Measurements from ENCODE around the gene AOPEP. TPM values are rescaled to one million over a fixed set of nuclear protein-coding genes. Genes with fewer than 3 reads are reported as not detected.

AOPEP gene
- polyA plus RNA-seq, 1 experiment = 40.0 TPM

DNA sequence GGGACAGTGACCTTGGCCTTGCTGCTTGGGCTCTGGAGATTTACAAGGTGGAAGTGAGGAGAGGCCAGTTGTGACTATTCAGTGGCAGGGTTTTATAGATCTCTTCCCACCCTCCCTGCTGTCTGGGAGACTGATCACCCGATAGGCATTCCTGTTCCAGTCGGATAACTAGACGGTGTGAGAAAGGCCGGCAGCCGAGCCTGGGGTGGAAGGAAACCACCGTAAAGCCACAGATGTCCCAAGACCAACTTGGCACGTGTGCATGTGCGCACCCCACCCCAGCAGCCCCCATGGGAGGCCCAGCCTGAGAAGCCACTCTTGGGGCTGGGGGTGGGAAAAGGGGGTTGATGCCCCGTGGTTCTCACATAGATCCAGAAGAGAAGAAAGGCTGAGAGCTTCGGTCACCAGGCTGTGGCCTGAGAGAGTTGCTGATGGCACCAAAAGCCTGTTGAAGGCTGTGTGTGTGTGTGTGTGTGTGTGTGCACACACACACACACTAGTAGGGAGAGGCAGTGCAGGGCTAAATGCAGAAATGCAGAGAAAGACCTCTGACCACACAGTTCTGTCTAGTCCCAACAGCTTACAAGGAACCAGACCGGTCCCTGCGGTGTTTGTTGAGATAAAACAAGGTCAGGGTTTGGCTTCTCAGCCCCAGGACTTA lies 365.2 kb downstream of the AOPEP start:
- ChIA-PET POLR2A (interaction anchor here (1.2 kb wide), 1 partner anchor 188 kb away, joined by 9 read pairs; no protein-coding TSS in a partner anchor), CTCF (interaction anchor here (1.2 kb wide), 1 partner anchor 40 kb away, joined by 4 read pairs; no protein-coding TSS in a partner anchor)
- peaks cover 6% of the 10 kb centered on the region; the same call in 1 of the 2 replicates for H3K9me3 ChIP-seq (ENCODE audit: control insufficient read depth, insufficient read depth, low read length)
- no peak overlapping the region for H3K4me3 ChIP-seq (ENCODE audit: low read depth, low read length)
- no peaks in the 10 kb centered on the region for H3K27me3 ChIP-seq (ENCODE audit: control insufficient read depth, insufficient read depth, low read length)
- TF ChIP-seq, protein P1, sequence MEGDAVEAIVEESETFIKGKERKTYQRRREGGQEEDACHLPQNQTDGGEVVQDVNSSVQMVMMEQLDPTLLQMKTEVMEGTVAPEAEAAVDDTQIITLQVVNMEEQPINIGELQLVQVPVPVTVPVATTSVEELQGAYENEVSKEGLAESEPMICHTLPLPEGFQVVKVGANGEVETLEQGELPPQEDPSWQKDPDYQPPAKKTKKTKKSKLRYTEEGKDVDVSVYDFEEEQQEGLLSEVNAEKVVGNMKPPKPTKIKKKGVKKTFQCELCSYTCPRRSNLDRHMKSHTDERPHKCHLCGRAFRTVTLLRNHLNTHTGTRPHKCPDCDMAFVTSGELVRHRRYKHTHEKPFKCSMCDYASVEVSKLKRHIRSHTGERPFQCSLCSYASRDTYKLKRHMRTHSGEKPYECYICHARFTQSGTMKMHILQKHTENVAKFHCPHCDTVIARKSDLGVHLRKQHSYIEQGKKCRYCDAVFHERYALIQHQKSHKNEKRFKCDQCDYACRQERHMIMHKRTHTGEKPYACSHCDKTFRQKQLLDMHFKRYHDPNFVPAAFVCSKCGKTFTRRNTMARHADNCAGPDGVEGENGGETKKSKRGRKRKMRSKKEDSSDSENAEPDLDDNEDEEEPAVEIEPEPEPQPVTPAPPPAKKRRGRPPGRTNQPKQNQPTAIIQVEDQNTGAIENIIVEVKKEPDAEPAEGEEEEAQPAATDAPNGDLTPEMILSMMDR (IDR thresholded peaks at IDR 0.05; ENCODE audit: low read depth, low read length) = no peak
- H3K27ac ChIP-seq (ENCODE audit: low read depth, low read length) = peak overlapping the region; percentile 47
- DNase-seq (ENCODE audit: low read depth, low spot score) = no peak

DNA sequence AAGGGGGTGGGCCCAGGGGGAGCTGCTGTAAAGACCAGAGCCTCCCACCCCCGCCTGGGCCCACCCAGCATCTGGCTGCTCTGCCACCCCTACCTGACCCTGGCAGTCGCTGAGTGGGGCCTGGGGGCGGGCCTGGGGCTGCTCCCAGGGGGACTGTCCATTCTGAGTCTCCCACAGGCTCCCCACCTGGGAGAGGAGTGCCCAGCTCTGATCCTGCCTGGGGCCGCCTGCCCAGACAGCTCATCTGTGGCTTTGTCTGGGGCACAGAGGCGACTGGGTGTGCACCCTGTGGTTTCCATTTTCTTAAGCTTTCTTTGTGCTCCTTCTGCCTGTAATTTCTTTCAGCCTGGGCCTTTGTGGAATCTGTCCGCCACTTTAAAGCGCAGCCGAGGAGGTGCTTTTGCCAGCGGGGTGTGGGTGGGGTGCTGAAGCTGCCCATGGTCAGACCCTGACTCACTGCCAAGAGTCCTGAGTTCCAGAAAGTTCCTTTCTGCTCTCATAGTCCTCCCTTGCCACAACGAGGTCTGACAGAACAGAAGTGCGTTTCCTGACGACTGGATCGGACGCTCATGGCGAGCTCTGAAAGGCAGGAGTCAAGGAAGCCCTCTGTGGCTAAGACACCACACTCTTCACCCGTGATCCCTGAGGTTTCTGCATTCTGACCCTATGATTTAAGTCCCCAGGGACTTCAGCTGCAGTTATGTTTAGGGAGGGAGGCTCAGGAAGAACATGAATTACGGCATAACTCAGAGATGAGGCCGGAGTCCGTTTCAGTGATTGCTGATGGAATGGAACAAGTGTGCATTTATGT lies 366.0 kb downstream of the AOPEP start:
- DNase-seq (ENCODE audit: low read depth, low spot score) = no peak
- POLR2A ChIA-PET = interaction anchor here (1.2 kb wide), 1 partner anchor 189 kb away, joined by 9 read pairs; no protein-coding TSS in a partner anchor
- Histone ChIP-seq H3K27ac (ENCODE audit: low read depth, low read length) (peak overlapping the region; percentile 47), H3K4me3 (ENCODE audit: low read depth, low read length) (no peak overlapping the region), H3K27me3 (ENCODE audit: control insufficient read depth, insufficient read depth, low read length) (no peaks in the 10 kb centered on the region), H3K9me3 (ENCODE audit: control insufficient read depth, insufficient read depth, low read length) (peaks cover 8% of the 10 kb centered on the region; the same call in 1 of the 2 replicates)
- TF ChIP-seq, protein P1 (IDR thresholded peaks at IDR 0.05; ENCODE audit: low read depth, low read length) = no peak
- CTCF ChIA-PET = interaction anchor here (1.0 to 1.2 kb wide), 2 partner anchors 9 to 39 kb away, joined by 3 to 4 read pairs; no protein-coding TSS in a partner anchor

DNA sequence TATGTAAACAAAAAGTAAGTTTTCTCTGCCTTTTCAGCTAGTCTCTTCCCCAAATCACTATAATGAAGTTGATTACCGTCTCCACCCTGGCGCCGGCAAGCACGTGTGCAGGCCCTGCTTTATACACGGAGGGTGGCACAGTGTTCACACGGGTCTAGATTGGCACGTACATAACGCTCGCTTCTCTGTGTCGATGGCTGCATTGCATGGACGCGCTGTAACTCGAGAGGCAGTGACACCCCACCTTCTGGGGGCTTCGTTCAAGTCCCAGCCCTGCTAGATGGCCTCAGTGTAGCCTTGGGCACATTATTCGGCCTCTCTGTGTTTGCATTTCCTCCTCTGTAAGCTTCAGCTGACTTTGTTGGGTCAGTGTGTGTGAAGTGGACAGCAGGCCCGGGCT lies 367.1 kb downstream of the AOPEP start:
- TF ChIP-seq, protein P1 (IDR thresholded peaks at IDR 0.05; ENCODE audit: low read depth, low read length) = no peak
- no peaks in the 10 kb centered on the region for H3K27me3 ChIP-seq (ENCODE audit: control insufficient read depth, insufficient read depth, low read length)
- DNase-seq (ENCODE audit: low read depth, low spot score) = no peak
- CTCF ChIA-PET = interaction anchor here (1.0 kb wide), 1 partner anchor 8 kb away, joined by 3 read pairs; no protein-coding TSS in a partner anchor
- POLR2A ChIA-PET = interaction anchor here (0.6 kb wide), 1 partner anchor 1358 kb away, joined by 12 read pairs; no protein-coding TSS in a partner anchor
- H3K27ac ChIP-seq (ENCODE audit: low read depth, low read length) = no peak overlapping the region
- H3K9me3 ChIP-seq (ENCODE audit: control insufficient read depth, insufficient read depth, low read length) = peaks cover 10% of the 10 kb centered on the region; the same call in 1 of the 2 replicates
- H3K4me3 ChIP-seq (ENCODE audit: low read depth, low read length) = no peak overlapping the region

DNA sequence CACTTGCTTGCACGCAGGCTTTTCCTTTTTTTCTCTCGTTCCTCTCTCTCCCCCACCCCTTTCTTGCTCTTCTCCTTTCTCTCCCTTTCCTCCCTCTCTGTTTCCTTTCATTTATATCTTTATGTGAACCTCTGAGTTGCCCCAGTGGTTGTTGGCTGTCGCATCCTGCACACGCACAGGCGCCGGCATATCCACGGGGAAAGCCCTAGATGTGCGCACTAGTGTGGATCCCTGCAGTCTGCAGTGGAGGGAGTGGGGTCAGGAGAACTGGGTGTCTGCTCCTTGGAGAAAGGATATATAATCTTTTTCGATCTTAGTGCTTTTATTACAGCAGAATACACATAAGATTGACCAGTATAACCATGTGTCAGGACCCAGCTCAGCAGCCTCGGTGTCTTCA lies 367.5 kb downstream of the AOPEP start:
- no peak overlapping the region for H3K27ac ChIP-seq (ENCODE audit: low read depth, low read length)
- POLR2A ChIA-PET = interaction anchor here (0.6 kb wide), 1 partner anchor 1358 kb away, joined by 12 read pairs; no protein-coding TSS in a partner anchor
- no peak for DNase-seq (ENCODE audit: low read depth, low spot score)

More for the DNA sequence above, 367.5 kb downstream of the AOPEP start:
- TF ChIP-seq, protein P1 (IDR thresholded peaks at IDR 0.05; ENCODE audit: low read depth, low read length) = no peak
- no peaks in the 10 kb centered on the region for H3K27me3 ChIP-seq (ENCODE audit: control insufficient read depth, insufficient read depth, low read length)
- H3K9me3 ChIP-seq (ENCODE audit: control insufficient read depth, insufficient read depth, low read length) = peaks cover 10% of the 10 kb centered on the region; the same call in 1 of the 2 replicates
- CTCF ChIA-PET = no interaction called here
- no peak overlapping the region for H3K4me3 ChIP-seq (ENCODE audit: low read depth, low read length)
